ENCODE results near the gene VWA8.

DNA sequence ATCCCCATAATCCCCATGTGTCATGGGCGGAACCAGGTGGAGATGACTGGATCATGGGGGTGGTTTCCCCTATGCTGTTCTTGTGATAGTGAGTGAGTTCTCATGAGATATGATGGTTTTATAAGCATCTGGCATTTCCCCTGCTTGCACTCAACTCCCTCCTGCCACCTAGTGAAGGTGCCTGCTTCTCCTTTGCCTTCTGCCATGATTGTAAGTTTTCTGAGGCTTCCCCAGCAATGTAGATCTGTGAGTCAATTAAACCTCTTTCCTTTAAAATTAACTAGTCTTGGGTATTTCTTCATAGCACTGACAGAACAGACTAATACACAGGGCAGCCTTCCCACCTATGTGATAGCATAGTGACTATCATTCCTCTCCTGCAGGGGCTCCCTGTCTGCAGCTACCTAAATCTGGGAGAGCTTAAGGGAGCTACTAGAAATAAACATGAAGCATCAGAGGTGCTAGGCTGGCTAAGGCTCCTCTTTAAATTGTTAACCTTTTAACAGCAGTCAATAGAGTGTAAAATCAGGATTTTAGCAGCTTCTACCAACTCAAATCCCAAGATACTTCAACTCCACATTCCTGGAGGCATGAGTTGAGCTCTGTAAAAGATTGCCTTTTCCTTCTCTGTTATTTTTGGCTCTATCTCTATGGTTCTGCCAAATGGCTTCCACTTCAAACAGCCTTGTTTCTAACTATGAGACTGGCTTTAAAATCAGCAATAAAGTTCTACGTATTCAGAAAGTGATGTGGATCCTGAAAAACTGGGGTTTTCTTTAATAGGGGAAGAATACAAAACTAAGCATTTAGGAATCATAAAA lies 112.3 kb downstream of the VWA8 start:
- TF ChIP-seq, protein P1, sequence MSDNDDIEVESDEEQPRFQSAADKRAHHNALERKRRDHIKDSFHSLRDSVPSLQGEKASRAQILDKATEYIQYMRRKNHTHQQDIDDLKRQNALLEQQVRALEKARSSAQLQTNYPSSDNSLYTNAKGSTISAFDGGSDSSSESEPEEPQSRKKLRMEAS (IDR thresholded peaks at IDR 0.05) = no peak
- TF ChIP-seq SIN3A (IDR thresholded peaks at IDR 0.05; ENCODE audit: low read depth) = no peak
- TF ChIP-seq, protein P2, sequence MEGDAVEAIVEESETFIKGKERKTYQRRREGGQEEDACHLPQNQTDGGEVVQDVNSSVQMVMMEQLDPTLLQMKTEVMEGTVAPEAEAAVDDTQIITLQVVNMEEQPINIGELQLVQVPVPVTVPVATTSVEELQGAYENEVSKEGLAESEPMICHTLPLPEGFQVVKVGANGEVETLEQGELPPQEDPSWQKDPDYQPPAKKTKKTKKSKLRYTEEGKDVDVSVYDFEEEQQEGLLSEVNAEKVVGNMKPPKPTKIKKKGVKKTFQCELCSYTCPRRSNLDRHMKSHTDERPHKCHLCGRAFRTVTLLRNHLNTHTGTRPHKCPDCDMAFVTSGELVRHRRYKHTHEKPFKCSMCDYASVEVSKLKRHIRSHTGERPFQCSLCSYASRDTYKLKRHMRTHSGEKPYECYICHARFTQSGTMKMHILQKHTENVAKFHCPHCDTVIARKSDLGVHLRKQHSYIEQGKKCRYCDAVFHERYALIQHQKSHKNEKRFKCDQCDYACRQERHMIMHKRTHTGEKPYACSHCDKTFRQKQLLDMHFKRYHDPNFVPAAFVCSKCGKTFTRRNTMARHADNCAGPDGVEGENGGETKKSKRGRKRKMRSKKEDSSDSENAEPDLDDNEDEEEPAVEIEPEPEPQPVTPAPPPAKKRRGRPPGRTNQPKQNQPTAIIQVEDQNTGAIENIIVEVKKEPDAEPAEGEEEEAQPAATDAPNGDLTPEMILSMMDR (IDR thresholded peaks at IDR 0.05 in 2 of 3, conservative IDR thresholded peaks at IDR 0.05 in 1 of 3; ENCODE audit: borderline replicate concordance in 1 of 3, insufficient read depth in 1 of 3, low read depth in 2 of 3, low read length in 2 of 3) = no peak

Measured in HCT116 (cell line).